Stimulated activated CD8-positive, alpha-beta memory T cell treated with anti-CD3 and anti-CD28 coated beads, Interleukin-4, amount 100 ng/mL, for 4 hours (primary cell): ENCODE data around the gene NAALADL1.
"Not testable (repeated sequence)": the region's sequence is repeated elsewhere in the genome, so short reads cannot be mapped to it uniquely, and the experiment has no call there.

Experiments used
- DNase-seq, 2 donors: peaks; one replicate each; pipeline ENCODE4 v3.0.0-alpha.2; 2020; ENCODE audit warnings: low read depth in 2 of 2, low spot score in 1 of 2

The NAALADL1 gene

GRCh38 chr11:65014726-65015227, 43.6 kb downstream of the NAALADL1 start:
- DNase-seq: no peak

- DNase-seq: peak; percentile 54 to 83
Measured at GRCh38 chr11:65013888-65014725, 44.2 kb downstream of the NAALADL1 start, which contains the start of gene ARL2. ARL2 (plus strand) TSS chr11:65014160; CDS start chr11:65014208, 48 bp downstream.

- peak; percentile 78 to 83 for DNase-seq
Measured at GRCh38 chr11:65013130-65013887, 45.0 kb downstream of the NAALADL1 start.

- no peak for DNase-seq
Measured at GRCh38 chr11:65008873-65009272, 49.5 kb downstream of the NAALADL1 start.

DNA sequence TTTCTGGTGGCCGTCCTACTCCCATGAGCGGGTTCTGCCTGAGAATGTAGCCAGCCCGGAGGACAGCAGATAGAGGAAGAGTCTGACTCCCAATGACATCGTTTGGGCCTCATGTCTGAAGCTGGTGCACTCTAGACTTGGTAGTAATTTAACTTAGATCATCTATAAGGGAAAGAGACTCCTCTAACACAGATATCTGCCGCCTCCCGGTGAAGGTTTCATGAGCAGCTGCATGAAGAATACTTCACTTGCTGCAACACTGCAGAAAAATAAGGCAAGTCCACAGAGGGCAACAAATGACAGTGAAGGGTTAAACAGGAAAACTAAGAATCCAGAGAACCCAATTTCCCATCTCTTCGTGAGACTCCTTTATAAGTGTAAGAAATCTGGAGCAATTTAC, 50.3 kb downstream of the NAALADL1 start:
- DNase-seq: no peak

DNA sequence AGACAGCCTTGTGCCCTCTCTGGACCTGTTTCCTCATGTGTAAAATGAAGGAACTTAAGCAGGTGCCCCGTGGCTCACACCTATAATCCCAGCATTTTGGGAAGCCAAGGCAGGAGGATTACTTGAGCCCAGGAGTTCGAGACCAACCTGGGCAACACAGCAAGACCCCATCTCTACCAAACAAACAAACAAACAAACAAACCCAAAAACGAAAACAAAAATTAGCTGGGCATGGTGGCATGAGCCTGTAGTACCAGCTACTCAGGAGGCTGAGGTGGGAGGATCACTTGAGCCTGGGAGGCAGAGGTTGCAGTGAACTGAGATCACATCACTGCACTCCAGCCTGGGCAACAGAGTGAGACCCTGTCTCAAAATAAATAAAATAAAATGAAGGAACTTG, 54.4 kb downstream of the NAALADL1 start:
- not testable (repeated sequence) for DNase-seq

DNA sequence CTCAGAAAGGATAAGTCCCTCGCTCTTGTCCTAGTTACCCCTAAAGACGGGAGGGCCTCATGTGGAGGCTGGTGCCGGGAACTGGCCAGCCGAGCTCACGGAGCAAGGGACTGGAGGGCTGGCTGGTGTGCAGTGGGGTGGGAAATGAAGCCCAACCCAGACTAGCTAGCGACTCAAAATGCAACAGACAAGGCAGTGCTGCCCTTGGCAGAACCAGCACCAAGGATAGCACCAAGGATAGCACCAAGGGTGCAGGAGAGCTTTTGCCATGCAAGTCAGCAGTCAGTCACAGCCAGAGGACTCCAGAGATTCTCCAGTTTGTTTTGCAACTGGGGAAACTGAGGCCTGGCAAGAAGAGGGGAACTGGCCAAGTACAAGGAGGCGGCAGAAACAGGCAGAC, 55.1 kb downstream of the NAALADL1 start:
- DNase-seq: no peak

DNA sequence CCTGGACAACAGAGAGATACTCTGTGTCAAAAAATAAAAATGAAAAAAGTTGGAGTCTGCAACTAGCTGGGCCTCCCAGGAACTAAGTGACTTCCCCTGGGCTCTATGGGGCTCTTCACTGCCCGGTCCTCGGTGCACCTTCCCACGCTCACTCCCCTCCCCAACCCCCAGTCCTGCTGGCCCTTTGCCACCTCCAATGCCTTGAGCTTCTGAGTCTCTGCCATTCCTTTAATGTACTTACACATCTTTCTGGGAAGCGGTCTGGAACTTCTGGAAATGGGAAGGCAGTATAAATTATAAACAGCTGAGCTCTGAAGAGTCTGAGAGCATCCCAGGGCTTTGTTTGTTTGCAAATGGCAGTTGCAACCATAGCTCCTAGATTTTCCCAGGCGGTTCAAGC, 55.6 kb downstream of the NAALADL1 start:
- DNase-seq: no peak

GRCh38 chr11:64999478-64999877, 58.9 kb downstream of the NAALADL1 start:
- no peak for DNase-seq

- no peak for DNase-seq
Measured at GRCh38 chr11:64998690-64999431, 59.5 kb downstream of the NAALADL1 start.

DNA sequence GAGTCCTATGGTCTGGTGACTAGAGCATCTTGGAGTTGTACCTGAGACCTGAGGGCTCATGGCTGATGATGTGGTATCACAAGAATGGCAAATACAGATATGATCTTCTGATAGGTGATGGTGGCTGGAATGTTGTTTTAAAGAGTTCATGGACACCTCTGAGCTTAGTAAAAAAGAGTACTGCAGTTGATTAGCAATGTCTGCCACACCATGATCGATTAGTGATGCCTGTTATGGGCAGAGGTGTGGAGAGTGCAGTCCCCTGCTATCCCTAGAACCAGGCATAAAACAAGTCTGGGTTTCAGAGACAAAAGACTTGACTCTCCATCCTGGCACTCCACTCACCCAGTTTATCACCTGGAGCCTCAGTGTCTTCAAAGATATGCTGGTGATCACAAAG, 60.2 kb downstream of the NAALADL1 start:
- no peak for DNase-seq

DNA sequence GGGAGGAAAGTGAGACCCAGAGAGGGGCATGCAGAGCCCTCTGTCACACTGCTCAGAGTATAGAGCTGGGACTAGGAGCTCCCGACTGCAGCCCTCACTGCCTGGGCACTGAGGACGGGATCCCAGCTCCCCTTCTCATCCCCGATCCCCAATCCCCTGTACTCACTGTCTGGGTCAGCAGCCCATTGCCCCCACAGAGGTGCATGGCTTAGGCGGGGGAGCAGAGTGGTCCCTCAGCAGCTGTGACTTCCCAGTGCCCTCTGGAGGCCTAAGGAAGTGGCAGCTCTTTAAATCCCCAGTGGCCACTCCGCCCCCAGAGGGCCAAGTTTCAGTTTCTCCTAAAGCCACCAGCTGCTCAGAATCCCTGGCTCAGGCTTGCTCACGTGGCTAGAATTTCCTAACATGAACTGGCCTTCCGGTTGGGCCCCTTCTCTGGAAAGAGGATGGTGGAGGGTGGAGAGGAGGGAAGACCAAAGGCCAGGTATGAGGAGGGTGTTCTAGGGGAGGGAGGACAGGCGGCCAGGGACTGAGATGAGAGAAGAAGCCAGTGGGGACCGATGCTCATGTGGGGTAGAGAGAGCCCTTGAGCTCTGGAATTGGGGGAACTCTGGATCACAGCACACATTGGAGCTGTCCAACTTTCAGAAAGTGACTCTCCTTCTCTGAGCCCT, 61.5 kb downstream of the NAALADL1 start, which contains the start of gene BATF2:
BATF2 (minus strand) TSS at position 262 of the 671 bp plus-strand sequence; CDS start at position 205, 57 bp downstream.
- no peak for DNase-seq

DNA sequence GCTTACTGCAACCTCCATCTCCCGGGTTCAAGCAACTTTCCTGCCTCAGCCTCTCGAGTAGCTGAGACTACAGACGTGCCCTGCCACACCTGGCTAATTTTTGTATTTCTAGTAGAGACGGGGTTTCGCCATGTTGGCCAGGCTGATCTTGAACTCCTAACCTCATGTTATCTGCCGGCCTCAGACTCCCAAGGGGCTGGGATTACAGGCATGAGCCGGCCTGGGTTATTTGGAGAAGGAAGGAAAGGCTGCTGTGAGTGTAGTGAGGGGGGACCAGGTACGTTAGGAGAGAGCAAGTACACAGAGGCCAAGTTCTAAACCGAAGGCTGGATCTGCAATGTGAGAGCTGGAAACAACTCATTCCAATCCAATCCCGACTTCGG, 62.0 kb downstream of the NAALADL1 start:
- no peak for DNase-seq
